ENCODE data around the gene RPS6KA5.

GRCh38 chr14:90969531-90970166, 90.8 kb downstream of the RPS6KA5 start:
- TF ChIP-seq ZFP91 (CRISPR knock-in tag; IDR thresholded peaks at IDR 0.05) (no peak), EZH2 (IDR thresholded peaks at IDR 0.05; ENCODE audit: borderline replicate concordance, low read depth, low read length) (no peak), NFIC (IDR thresholded peaks at IDR 0.05) (no peak), ZBTB33 (CRISPR knock-in tag; IDR thresholded peaks at IDR 0.05) (no peak), CTCF (IDR thresholded peaks at IDR 0.05 in 2 of 3, conservative IDR thresholded peaks at IDR 0.05 in 1 of 3; ENCODE audit: insufficient read depth in 2 of 3, low read depth in 1 of 3, low read length in 3 of 3) (no peak), ZFX (CRISPR knock-in tag; IDR thresholded peaks at IDR 0.05) (no peak), MEF2A (IDR thresholded peaks at IDR 0.05; ENCODE audit: control insufficient read depth, low read depth, low read length) (no peak), XRCC5 (IDR thresholded peaks at IDR 0.05; ENCODE audit: low read depth, low read length) (no peak), CHD7 (IDR thresholded peaks at IDR 0.05; ENCODE audit: low read depth, low read length) (no peak), BACH1 (tag; IDR thresholded peaks at IDR 0.05) (no peak)
